Measurements from ENCODE around the gene EIF4H. TPM values are rescaled to one million over a fixed set of nuclear protein-coding genes. Genes with fewer than 3 reads are reported as not detected.

Gene EIF4H
- polyA plus RNA-seq, 2 of the 4 experiments (the other 2 are of a cell fraction), result 361 to 364 TPM

DNA sequence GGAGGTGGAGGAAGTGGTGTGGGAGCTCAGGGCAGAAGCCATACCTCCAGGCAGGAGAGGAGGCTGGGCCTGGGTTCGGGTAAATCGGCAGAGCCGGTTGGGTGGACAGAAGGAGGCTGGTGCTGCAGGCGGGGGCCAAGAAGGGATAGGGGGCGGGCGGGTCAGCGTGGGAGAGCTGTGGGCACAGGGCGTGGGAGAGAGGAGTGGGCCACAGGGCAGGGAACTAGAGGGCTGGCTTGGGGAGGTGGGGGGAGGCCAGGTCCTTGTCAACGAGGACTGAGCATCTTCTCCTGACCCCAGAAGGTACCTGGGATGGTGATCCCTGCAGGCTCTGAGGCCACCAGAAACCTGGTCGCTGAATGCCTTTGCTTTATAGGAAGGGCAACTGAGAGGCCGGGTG, 47.6 kb downstream of the EIF4H start (continued):
- no peak for TF ChIP-seq PHF8 (IDR thresholded peaks at IDR 0.05; ENCODE audit: borderline replicate concordance, low read depth)

DNA sequence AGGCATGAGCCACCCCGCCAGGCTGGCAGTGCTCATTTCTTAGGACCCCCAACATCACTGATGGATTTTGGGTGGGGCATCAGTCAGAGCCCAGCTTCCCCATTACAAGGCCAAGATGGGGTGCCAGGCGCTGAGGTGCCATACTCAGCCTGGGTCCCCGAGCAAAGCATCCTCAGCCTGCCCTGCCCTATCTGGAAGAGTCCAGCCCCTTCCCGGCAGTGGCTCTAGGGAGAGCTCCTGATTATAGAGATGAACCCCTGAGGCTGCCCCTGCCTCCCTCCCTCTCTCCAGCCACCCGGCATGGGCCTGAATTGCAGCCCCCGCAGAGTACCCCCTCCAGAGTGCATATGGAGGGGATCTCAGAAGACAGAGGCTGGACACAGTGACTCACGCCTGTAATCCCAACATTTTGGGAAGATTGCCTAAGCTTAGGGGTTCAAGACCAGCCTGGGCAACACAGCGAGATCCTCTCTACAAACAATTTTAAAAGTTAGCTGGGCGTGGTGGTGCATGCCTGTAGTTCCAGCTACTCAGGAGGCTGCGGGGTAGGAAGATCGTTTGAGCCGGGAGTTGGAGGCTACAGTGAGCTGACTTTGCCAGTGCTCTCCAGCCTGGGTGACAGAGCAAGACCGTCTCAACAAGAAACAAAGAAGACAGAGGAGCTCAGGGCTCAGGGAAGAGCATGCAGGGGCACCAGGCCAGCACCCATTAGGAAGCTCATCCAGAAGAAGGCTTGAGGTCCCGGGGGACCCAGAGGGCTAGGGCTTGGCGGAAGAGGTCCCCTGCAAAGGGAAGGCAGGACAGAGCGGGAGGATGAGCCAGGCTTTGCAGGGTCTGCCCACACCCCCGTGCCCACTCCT, 48.9 kb downstream of the EIF4H start:
- DNase-seq (ENCODE audit: low read depth in 1 of 2, low spot score in 1 of 2), result no peak
- FAIRE-seq, result no peak
- no peak for TF ChIP-seq HEYL (CRISPR knock-in tag; IDR thresholded peaks at IDR 0.05)
- TF ChIP-seq RAD21 (conservative IDR thresholded peaks at IDR 0.05 in 1 of 2, IDR thresholded peaks at IDR 0.05 in 1 of 2), result no peak
- TF ChIP-seq NPAS2 (CRISPR knock-in tag; IDR thresholded peaks at IDR 0.05; ENCODE audit: borderline replicate concordance), result no peak
- TF ChIP-seq, protein P1, sequence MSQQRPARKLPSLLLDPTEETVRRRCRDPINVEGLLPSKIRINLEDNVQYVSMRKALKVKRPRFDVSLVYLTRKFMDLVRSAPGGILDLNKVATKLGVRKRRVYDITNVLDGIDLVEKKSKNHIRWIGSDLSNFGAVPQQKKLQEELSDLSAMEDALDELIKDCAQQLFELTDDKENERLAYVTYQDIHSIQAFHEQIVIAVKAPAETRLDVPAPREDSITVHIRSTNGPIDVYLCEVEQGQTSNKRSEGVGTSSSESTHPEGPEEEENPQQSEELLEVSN (IDR thresholded peaks at IDR 0.05; ENCODE audit: borderline replicate concordance, low read depth), result no peak
- TF ChIP-seq HDAC2 (IDR thresholded peaks at IDR 0.05), result no peak
- TF ChIP-seq, protein P2, sequence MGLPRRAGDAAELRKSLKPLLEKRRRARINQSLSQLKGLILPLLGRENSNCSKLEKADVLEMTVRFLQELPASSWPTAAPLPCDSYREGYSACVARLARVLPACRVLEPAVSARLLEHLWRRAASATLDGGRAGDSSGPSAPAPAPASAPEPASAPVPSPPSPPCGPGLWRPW (IDR thresholded peaks at IDR 0.05), result no peak
- no peak for TF ChIP-seq CHD4 (IDR thresholded peaks at IDR 0.05; ENCODE audit: borderline replicate concordance)
- TF ChIP-seq, protein P3, sequence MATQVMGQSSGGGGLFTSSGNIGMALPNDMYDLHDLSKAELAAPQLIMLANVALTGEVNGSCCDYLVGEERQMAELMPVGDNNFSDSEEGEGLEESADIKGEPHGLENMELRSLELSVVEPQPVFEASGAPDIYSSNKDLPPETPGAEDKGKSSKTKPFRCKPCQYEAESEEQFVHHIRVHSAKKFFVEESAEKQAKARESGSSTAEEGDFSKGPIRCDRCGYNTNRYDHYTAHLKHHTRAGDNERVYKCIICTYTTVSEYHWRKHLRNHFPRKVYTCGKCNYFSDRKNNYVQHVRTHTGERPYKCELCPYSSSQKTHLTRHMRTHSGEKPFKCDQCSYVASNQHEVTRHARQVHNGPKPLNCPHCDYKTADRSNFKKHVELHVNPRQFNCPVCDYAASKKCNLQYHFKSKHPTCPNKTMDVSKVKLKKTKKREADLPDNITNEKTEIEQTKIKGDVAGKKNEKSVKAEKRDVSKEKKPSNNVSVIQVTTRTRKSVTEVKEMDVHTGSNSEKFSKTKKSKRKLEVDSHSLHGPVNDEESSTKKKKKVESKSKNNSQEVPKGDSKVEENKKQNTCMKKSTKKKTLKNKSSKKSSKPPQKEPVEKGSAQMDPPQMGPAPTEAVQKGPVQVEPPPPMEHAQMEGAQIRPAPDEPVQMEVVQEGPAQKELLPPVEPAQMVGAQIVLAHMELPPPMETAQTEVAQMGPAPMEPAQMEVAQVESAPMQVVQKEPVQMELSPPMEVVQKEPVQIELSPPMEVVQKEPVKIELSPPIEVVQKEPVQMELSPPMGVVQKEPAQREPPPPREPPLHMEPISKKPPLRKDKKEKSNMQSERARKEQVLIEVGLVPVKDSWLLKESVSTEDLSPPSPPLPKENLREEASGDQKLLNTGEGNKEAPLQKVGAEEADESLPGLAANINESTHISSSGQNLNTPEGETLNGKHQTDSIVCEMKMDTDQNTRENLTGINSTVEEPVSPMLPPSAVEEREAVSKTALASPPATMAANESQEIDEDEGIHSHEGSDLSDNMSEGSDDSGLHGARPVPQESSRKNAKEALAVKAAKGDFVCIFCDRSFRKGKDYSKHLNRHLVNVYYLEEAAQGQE (IDR thresholded peaks at IDR 0.05), result no peak
- no peak for TF ChIP-seq RNF2 (IDR thresholded peaks at IDR 0.05; ENCODE audit: borderline replicate concordance, low read depth)
- no peak for TF ChIP-seq HOXA7 (CRISPR knock-in tag; IDR thresholded peaks at IDR 0.05)
- TF ChIP-seq JUN (IDR thresholded peaks at IDR 0.05), result no peak
- no peak for TF ChIP-seq MYC (IDR thresholded peaks at IDR 0.05; ENCODE audit: borderline replicate concordance, low read length)
- TF ChIP-seq JUNB (IDR thresholded peaks at IDR 0.05), result no peak
- 82% methylated on average over 17 of the region's 17 CpGs for WGBS (ENCODE audit: missing lambda C conversion rate)
- ATAC-seq, result peak in 1 of 2 experiments; percentile 9; a peak in 1 of 6 replicates
- Histone ChIP-seq H3K27ac (peak overlapping the region in 1 of 2 experiments; percentile 45; a peak in 2 of 6 replicates), H3K4me1 (peaks cover 18% of the 10 kb centered on the region), H3K4me2 (no peak overlapping the region), H3K4me3 (no peak overlapping the region), H3K9me3 (no peaks in the 10 kb centered on the region)
- POLR2A ChIA-PET, result interaction anchor here (0.6 kb wide), 1 partner anchor 359 kb away, joined by 3 read pairs; no protein-coding TSS in a partner anchor
- CTCF ChIA-PET, result interaction anchor here (0.7 to 28.4 kb wide), 5 partner anchors 11 to 174 kb away, joined by 4 to 684 read pairs (median 4); no protein-coding TSS in a partner anchor

DNA sequence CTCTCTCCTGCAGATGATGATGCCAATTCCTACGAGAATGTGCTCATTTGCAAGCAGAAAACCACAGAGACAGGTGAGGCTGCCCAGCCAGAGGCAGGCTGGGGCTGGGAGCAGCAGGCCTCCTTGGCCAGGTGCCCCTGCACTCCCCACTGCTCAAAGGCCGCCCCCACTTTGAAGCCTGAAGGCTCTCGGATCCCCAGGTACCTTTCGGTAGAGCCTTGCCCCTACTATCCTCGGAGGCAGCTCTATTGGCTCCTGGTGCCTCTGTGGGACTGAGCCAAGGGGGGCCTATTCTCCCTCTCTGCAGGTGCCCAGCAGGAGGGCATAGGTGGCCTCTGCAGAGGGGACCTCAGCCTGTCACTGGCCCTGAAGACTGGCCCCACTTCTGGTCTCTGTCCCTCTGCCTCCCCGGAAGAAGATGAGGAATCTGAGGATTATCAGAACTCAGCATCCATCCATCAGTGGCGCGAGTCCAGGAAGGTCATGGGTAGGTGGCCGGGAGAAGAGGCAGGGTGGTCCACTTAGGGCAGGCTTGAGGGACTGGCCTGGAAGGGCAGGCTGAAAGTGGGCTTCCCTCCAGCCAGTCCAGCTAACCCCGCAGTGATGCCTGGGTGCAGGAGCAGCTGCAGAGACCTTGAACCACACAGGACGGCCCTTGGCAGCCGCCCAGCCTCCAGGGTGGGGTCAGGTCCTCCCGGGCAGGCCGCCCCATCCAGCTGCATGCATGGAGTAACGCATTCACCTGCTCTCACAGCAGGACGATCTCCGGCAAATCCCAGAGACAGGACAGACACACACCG, 49.8 kb downstream of the EIF4H start:
- Histone ChIP-seq H3K27ac (no peak overlapping the region; a peak in 1 of 6 replicates), H3K4me3 (no peak overlapping the region), H3K4me1 (peaks cover 18% of the 10 kb centered on the region), H3K4me2 (no peak overlapping the region), H3K9me3 (no peaks in the 10 kb centered on the region)
- 78% methylated on average over 15 of the region's 18 CpGs for WGBS (ENCODE audit: missing lambda C conversion rate)
- ChIA-PET CTCF (interaction anchor here (1.5 to 28.4 kb wide), 3 partner anchors 12 to 173 kb away, joined by 4 to 684 read pairs (median 92); no protein-coding TSS in a partner anchor), POLR2A (interaction anchor here (0.6 kb wide), 1 partner anchor 360 kb away, joined by 3 read pairs; no protein-coding TSS in a partner anchor)
- no peak for TF ChIP-seq SREBF2 (IDR thresholded peaks at IDR 0.05)
- no peak for TF ChIP-seq BHLHE40 (IDR thresholded peaks at IDR 0.05; ENCODE audit: low read depth, low read length)
- ATAC-seq (no peak; a peak in 1 of 6 replicates), DNase-seq (ENCODE audit: low read depth in 1 of 2, low spot score in 1 of 2) (no peak), FAIRE-seq (no peak)
